ENCODE measurements around the gene AQR.

DNA sequence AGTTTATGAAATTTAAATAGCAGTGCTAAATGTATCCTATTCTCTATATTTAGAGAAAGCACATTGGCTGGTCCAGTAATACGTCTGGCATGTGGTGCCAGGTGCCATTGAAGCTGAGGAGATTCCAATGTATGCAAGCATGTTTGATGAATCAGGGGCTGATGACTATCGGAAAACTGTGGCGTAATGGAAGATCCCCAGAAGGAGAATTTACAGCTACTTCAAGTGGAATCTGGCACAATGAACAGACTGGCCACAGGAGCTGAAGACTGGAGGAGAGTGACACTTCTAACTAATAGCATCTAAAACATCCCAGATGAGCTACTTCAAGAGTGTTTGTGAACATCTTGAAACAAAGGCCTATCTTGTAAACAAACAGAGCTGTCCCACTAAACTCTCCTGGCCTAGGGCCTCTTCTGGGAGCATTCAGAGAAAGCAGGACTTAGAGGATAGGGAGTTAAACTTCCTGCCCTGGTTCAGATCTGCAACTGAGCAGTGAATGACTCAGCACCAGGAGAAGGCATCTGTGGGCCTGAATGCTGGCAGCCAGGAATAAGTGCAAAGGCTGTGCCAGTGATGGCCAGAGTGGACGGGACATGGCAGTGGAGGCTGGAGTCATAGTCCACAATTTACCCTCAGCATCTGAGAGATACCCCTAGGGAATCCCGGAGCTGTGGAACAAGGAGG is 159.0 kb downstream of the AQR start:
- TF ChIP-seq CTCF (IDR thresholded peaks at IDR 0.05) (no peak), POLR2A (IDR thresholded peaks at IDR 0.05) (no peak), EP300 (IDR thresholded peaks at IDR 0.05) (no peak)
